ENCODE data around the gene MMP1. TPM values are rescaled to one million over a fixed set of nuclear protein-coding genes. Genes with fewer than 3 reads are reported as not detected.
"Not testable (repeated sequence)": the region's sequence is repeated elsewhere in the genome, so short reads cannot be mapped to it uniquely, and the experiment has no call there.

The MMP1 gene
- total RNA-seq, 1 donor from 2014 or later: not detected

- FAIRE-seq: no peak
- DNase-seq (ENCODE audit: low spot score in 2 of 2): no peak
Observed at GRCh38 chr11:102763440-102763839, 34.5 kb downstream of the MMP1 start.

GRCh38 chr11:102762361-102762767 is 35.6 kb downstream of the MMP1 start:
- no peak for DNase-seq (ENCODE audit: low spot score in 2 of 2)
- no peak for FAIRE-seq

GRCh38 chr11:102761646-102762238 is 36.2 kb downstream of the MMP1 start:
- no peak for DNase-seq (ENCODE audit: low spot score in 2 of 2)
- no peak for FAIRE-seq

GRCh38 chr11:102760344-102761035 is 37.5 kb downstream of the MMP1 start:
- DNase-seq (ENCODE audit: low spot score in 2 of 2) (no peak), FAIRE-seq (no peak)

- FAIRE-seq (no peak), DNase-seq (ENCODE audit: low spot score in 2 of 2) (no peak)
Observed at GRCh38 chr11:102757823-102758549, 40.0 kb downstream of the MMP1 start.

GRCh38 chr11:102753267-102753666 is 44.7 kb downstream of the MMP1 start:
- FAIRE-seq: no peak

GRCh38 chr11:102751673-102752072 is 46.3 kb downstream of the MMP1 start:
- no peak for DNase-seq (ENCODE audit: low spot score in 2 of 2)
- FAIRE-seq: no peak

More at GRCh38 chr11:102753267-102753666, 44.7 kb downstream of the MMP1 start:
- no peak for DNase-seq (ENCODE audit: low spot score in 2 of 2)

- DNase-seq (ENCODE audit: low spot score in 2 of 2) (no peak), FAIRE-seq (no peak)
Observed at GRCh38 chr11:102749101-102749722, 48.7 kb downstream of the MMP1 start.

- DNase-seq (ENCODE audit: low spot score in 2 of 2); FAIRE-seq: not testable (repeated sequence)
Observed at GRCh38 chr11:102746746-102747578, 51.0 kb downstream of the MMP1 start.

Other genes with a start within 250 kb of the MMP1 start
- gene MMP20, start 172.8 kb downstream of the MMP1 start, total RNA-seq: not detected
- not detected for gene MMP27, start 92.4 kb downstream of the MMP1 start, total RNA-seq
- gene MMP8, start 73.2 kb downstream of the MMP1 start, total RNA-seq: not detected
- not detected for gene MMP10, start 17.5 kb downstream of the MMP1 start, total RNA-seq
- gene MMP3, start 45.4 kb upstream of the MMP1 start, total RNA-seq: not detected
- gene MMP12, start 76.8 kb upstream of the MMP1 start, total RNA-seq: not detected
- gene MMP13, start 157.6 kb upstream of the MMP1 start, total RNA-seq: not detected